Loucy (cell line): ENCODE results near the gene SOST.

Experiments
- H2AFZ ChIP-seq: fragments of 200-600 bp; sonication (generic); 2 replicates; pipeline ENCODE4 v1.6.0; 2016; ENCODE audit warnings: antibody characterized with exemption, mild to moderate bottlenecking, low read length, moderate library complexity
- H3F3A ChIP-seq: fragments of 200-600 bp; 2 replicates; pipeline ENCODE4 v1.6.0; 2016; ENCODE audit warnings: antibody characterized with exemption, low read depth, mild to moderate bottlenecking
- H3K27me3 ChIP-seq: fragments of 200-600 bp; sonication (generic); 2 replicates; pipeline ENCODE4 v1.6.1; 2014; ENCODE audit warnings: low read length, mild to moderate bottlenecking; ENCODE audit not compliant: insufficient read depth, poor library complexity, severe bottlenecking
- H3K36me3 ChIP-seq: fragments of 200-600 bp; sonication (generic); 2 replicates; pipeline ENCODE4 v1.6.1; 2016; ENCODE audit warnings: low read length; ENCODE audit not compliant: insufficient read depth
- H3K4me1 ChIP-seq: fragments of 200-600 bp; sonication (generic); 2 replicates; pipeline ENCODE4 v1.5.1; 2014; ENCODE audit warnings: low read length, mild to moderate bottlenecking; ENCODE audit not compliant: insufficient read depth, poor library complexity, severe bottlenecking
- H3K4me2 ChIP-seq: fragments of 200-600 bp; sonication (generic); 2 replicates; pipeline ENCODE4 v1.6.0; 2014; ENCODE audit warnings: antibody characterized with exemption, low read length, low read depth, mild to moderate bottlenecking; ENCODE audit not compliant: poor library complexity, severe bottlenecking
- H3K4me3 ChIP-seq: fragments of 200-600 bp; sonication (generic); 2 replicates; pipeline ENCODE4 v1.5.1; 2014; ENCODE audit warnings: low read length, mild to moderate bottlenecking, mixed read lengths; ENCODE audit not compliant: poor library complexity, severe bottlenecking
- H3K79me2 ChIP-seq: fragments of 200-600 bp; sonication (generic); 2 replicates; pipeline ENCODE4 v1.6.1; 2014; ENCODE audit warnings: low read length; ENCODE audit not compliant: insufficient read depth
- H3K9ac ChIP-seq: fragments of 200-600 bp; sonication (generic); 2 replicates; pipeline ENCODE4 v1.6.0; 2014; ENCODE audit warnings: mild to moderate bottlenecking, low read depth, low read length, moderate library complexity; ENCODE audit not compliant: poor library complexity, severe bottlenecking
- H3K9me2 ChIP-seq: fragments of 200-600 bp; sonication (generic); replicated peaks from 2 replicates; pipeline ENCODE4 v1.6.1; 2016; ENCODE audit warnings: low read depth, low read length, mixed read lengths
- H3K9me3 ChIP-seq: fragments of 200-600 bp; sonication (generic); 2 replicates; pipeline ENCODE4 v1.6.1; 2014; ENCODE audit warnings: mild to moderate bottlenecking, antibody characterized with exemption, low read length, low read depth; ENCODE audit not compliant: insufficient read depth
- H4K20me1 ChIP-seq: fragments of 200-600 bp; sonication (generic); 2 replicates; pipeline ENCODE4 v1.6.0; 2014; ENCODE audit warnings: antibody characterized with exemption, low read length, mild to moderate bottlenecking; ENCODE audit not compliant: insufficient read depth, poor library complexity, severe bottlenecking
- EZH2phosphoT487 ChIP-seq: fragments of 200-600 bp; IDR thresholded peaks from 2 replicates; pipeline ENCODE4 v1.6.1; 2018; ENCODE audit warnings: antibody characterized with exemption, mild to moderate bottlenecking, moderate library complexity, borderline replicate concordance
- TF ChIP-seq, protein P1 (sequence below): fragments of 200-600 bp; sonication (generic); conservative IDR thresholded peaks from 2 replicates; pipeline ENCODE4 v1.5.1; 2014; ENCODE audit warnings: mild to moderate bottlenecking, antibody characterized with exemption, low read length

Gene SOST

DNA sequence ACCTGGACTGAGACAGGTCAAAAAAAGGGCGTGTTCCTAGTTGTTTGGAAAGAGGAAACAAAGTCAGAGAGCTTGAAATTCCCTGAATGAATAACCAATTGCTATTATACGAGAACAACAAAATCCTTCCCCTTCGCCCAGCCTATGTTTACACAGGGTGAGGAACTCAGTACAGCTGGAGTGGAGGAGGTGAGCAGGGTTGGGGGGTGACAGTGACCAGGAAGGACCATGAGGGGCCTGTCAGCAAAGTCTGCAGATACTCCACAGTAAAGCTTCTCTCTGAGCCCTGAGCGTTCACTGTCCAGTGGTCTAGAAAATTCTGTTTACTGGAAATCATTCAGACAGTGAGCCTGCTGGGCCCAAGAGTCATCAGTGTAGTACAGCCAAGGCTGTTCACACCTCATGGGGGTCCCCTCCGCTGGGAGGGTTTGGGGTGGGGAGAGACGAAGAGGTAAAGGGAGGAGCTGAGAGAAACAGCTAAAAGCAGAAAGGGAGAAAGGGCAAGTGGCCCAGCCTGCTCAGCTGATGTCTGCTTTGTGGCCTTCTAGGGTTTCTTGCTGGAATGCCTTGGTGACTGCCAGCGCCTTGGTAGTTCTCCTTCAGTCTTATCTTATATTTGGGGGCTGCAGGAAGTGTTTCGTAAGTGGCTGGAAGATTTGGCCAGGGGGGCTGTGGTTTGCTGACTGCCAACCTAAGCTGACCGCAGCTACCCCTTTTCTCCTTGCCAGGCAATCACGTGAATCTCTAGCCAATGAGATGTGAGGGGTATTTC, 14.5 kb upstream of the SOST start:
- Histone ChIP-seq H3K4me2 (no peak overlapping the region), H4K20me1 (no peaks in the 10 kb centered on the region), H3K9me2 (no peaks in the 10 kb centered on the region), H3K9ac (no peak overlapping the region), H3K79me2 (no peaks in the 10 kb centered on the region), H3F3A (no peaks in the 10 kb centered on the region), H3K36me3 (no peaks in the 10 kb centered on the region), H3K4me3 (no peak overlapping the region), H3K4me1 (peaks cover 1% of the 10 kb centered on the region), H2AFZ (no peak overlapping the region), H3K27me3 (no peaks in the 10 kb centered on the region), H3K9me3 (no peaks in the 10 kb centered on the region)
- TF ChIP-seq, protein P1, sequence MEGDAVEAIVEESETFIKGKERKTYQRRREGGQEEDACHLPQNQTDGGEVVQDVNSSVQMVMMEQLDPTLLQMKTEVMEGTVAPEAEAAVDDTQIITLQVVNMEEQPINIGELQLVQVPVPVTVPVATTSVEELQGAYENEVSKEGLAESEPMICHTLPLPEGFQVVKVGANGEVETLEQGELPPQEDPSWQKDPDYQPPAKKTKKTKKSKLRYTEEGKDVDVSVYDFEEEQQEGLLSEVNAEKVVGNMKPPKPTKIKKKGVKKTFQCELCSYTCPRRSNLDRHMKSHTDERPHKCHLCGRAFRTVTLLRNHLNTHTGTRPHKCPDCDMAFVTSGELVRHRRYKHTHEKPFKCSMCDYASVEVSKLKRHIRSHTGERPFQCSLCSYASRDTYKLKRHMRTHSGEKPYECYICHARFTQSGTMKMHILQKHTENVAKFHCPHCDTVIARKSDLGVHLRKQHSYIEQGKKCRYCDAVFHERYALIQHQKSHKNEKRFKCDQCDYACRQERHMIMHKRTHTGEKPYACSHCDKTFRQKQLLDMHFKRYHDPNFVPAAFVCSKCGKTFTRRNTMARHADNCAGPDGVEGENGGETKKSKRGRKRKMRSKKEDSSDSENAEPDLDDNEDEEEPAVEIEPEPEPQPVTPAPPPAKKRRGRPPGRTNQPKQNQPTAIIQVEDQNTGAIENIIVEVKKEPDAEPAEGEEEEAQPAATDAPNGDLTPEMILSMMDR: no peak
- no peak for TF ChIP-seq EZH2phosphoT487

DNA sequence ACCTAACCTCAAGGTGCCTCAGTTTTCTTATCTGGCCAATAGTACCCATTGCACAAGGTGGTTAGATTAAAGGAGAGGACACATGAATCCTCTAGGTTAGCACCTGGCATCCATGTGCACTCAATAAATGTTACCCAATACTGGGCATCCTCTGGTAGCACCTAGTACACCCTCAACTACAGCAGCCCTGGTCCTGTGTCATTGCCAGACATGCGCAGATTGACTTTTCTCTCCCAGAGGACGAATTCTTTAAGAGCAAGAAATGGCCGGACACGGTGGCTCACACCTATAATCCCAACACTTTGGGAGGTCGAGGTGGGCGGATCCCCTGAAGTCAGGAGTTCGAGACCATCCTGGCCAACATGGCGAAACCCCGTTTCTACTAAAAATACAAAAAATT, 12.9 kb upstream of the SOST start:
- no peak for TF ChIP-seq EZH2phosphoT487
- TF ChIP-seq, protein P1: no peak
- Histone ChIP-seq H3K9ac (no peak overlapping the region), H3K4me2 (no peak overlapping the region), H3K9me3 (no peaks in the 10 kb centered on the region), H3K4me1 (no peaks in the 10 kb centered on the region), H3K9me2 (no peaks in the 10 kb centered on the region), H3K79me2 (no peaks in the 10 kb centered on the region), H3K27me3 (no peaks in the 10 kb centered on the region), H3F3A (no peaks in the 10 kb centered on the region), H2AFZ (no peak overlapping the region), H3K36me3 (no peaks in the 10 kb centered on the region), H4K20me1 (no peaks in the 10 kb centered on the region), H3K4me3 (no peak overlapping the region)

DNA sequence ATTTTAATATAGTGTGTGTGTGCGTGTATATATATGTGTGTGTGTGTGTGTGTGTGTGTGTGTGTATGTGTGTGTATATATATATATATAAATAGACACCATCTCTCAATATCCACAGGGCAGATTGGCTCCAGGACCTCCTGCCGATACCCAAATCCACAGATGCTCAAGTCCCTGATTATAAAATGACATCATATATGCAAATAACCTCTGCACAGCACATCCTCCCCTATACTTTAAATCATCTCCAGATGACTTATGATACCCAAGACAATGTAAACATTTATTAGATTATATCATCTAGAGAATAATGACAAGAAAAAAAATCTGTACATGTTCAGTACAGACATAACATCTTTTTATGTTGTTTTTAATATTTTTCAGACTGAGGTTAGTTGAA, 12.4 kb upstream of the SOST start:
- H3K4me2 ChIP-seq: no peak overlapping the region
- no peaks in the 10 kb centered on the region for H4K20me1 ChIP-seq
- TF ChIP-seq, protein P1: no peak
- no peak for TF ChIP-seq EZH2phosphoT487
- H3K4me3 ChIP-seq: no peak overlapping the region
- no peaks in the 10 kb centered on the region for H3K4me1 ChIP-seq
- H3K9me3 ChIP-seq: no peaks in the 10 kb centered on the region
- no peaks in the 10 kb centered on the region for H3K27me3 ChIP-seq
- no peaks in the 10 kb centered on the region for H3F3A ChIP-seq
- no peaks in the 10 kb centered on the region for H3K9me2 ChIP-seq
- no peak overlapping the region for H2AFZ ChIP-seq
- H3K9ac ChIP-seq: no peak overlapping the region
- H3K79me2 ChIP-seq: no peaks in the 10 kb centered on the region
- H3K36me3 ChIP-seq: no peaks in the 10 kb centered on the region
